ENCODE results near the gene RAD51B. TPM values are rescaled to one million over a fixed set of nuclear protein-coding genes. Genes with fewer than 3 reads are reported as not detected.

Gene RAD51B
- total and polyA plus RNA-seq, 4 experiments from 2014 or later, result 22.0 to 35.7 (median 31.4) TPM

DNA sequence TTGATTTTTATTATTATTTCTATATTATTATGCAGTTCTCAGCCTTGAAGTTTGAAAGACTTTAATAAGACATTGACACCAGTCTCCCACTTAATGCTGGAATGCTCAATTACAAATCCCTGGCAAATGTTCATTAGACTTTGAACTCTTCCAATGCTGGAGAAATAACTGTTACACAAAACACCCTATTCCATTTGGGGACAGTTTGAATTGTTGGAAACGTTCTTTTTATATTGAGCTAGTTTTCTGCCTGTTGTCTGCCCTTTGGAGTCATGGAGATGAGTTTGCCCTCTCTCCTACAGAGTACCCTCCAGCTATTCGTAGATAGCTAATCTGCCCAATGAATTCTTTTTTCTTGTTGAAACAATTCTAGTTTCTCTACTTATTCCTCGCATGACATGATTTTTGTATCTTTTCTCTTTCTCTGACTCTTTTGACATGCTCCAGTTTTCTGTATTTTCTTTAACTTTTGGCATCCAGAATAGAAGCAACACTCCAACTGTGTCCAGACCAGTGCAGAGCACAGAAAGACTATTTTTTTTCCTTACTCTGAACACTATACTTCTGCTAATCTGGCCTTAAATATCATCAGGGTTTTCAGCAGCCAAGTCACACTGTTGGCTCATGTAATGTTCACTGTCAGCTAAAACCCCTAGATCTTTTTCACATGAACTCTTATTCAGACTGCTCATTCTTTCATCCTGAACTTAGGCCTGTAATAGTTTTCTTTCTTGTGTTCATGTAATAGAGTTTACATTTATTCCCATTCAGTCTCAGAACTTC, 379.3 kb downstream of the RAD51B start:
- H3K9me3 Mint-ChIP-seq, result peaks cover 0 to 2% (median 0%) of the 10 kb centered on the region in 8 donors
- no peak overlapping the region for H3K27ac Mint-ChIP-seq
- Histone ChIP-seq H3K9me3 (ENCODE audit: control insufficient read depth in 1 of 2, low read length in 2 of 2) (no peaks in the 10 kb centered on the region), H3K27ac (ENCODE audit: low read depth, low read length) (no peak overlapping the region), H3K27me3 (ENCODE audit: insufficient read depth, low read length) (no peaks in the 10 kb centered on the region), H3K36me3 (ENCODE audit: insufficient read depth, low read length) (no peaks in the 10 kb centered on the region), H3K4me1 (ENCODE audit: insufficient read depth, low read length) (no peaks in the 10 kb centered on the region), H3K4me3 (ENCODE audit: low read length in 2 of 2) (no peak overlapping the region)
- DNase-seq, result no peak
- peaks cover 0 to 9% of the 10 kb centered on the region in 2 donors for H3K36me3 Mint-ChIP-seq
- no peaks in the 10 kb centered on the region for H3K27me3 Mint-ChIP-seq
- H3K4me3 Mint-ChIP-seq, result no peak overlapping the region
- H3K4me1 Mint-ChIP-seq, result peaks cover 0 to 5% (median 0%) of the 10 kb centered on the region in 4 donors
- CTCF ChIA-PET (ENCODE audit: partially characterized antibody), result no interaction called here
- intact Hi-C loops (cut with micrococcal nuclease), result no loop called here
- POLR2A ChIA-PET (ENCODE audit: partially characterized antibody), result no interaction called here

DNA sequence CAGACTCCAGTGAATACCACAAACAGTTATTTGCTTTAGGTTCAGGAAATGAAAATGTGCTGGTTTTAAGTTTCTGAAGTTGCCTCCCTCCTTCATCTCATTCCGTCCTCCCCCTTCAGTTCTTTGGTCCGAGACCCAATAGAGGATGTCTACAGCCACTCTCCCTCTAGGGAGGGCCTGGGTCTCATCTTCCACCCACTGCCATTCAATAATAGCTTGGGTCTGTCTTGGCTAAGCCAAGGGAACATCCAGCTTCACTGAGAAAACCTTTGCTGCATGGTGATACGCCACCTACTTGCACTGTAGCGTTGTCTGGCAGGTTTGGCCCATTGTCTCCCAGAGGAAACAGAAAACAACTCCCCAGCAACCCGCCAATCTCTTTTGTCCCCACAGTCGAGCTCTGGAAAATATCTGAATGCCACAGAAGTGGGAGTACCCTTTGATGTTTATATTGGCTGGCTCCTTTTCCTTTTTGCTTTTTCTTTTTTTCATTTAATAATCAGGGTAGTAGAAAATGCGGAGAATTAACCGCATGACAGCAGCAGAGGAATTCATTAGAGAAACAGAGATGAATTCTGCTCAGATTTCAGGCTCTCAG, 380.1 kb downstream of the RAD51B start:
- DNase-seq, result no peak
- peaks cover 0 to 5% (median 0%) of the 10 kb centered on the region in 4 donors for H3K4me1 Mint-ChIP-seq
- CTCF ChIA-PET (ENCODE audit: partially characterized antibody), result no interaction called here
- POLR2A ChIA-PET (ENCODE audit: partially characterized antibody), result no interaction called here
- peaks cover 0 to 4% of the 10 kb centered on the region in 2 donors for H3K36me3 Mint-ChIP-seq
- no peaks in the 10 kb centered on the region for H3K9me3 ChIP-seq (ENCODE audit: control insufficient read depth in 1 of 2, low read length in 2 of 2)
- peaks cover 0 to 2% (median 0%) of the 10 kb centered on the region in 8 donors for H3K9me3 Mint-ChIP-seq
- H3K4me1 ChIP-seq (ENCODE audit: insufficient read depth, low read length), result no peaks in the 10 kb centered on the region
- peak overlapping the region in 2 of 7 donors; percentile 43 to 68 for H3K27ac Mint-ChIP-seq
- peak overlapping the region in 2 of 8 donors; percentile 14 to 16 for H3K4me3 Mint-ChIP-seq
- H3K27ac ChIP-seq (ENCODE audit: low read depth, low read length), result no peak overlapping the region
- no peak overlapping the region for H3K4me3 ChIP-seq (ENCODE audit: low read length in 2 of 2)
- no peaks in the 10 kb centered on the region for H3K36me3 ChIP-seq (ENCODE audit: insufficient read depth, low read length)
- H3K27me3 ChIP-seq (ENCODE audit: insufficient read depth, low read length), result no peaks in the 10 kb centered on the region
- intact Hi-C loops (cut with micrococcal nuclease), result no loop called here
- H3K27me3 Mint-ChIP-seq, result no peaks in the 10 kb centered on the region

DNA sequence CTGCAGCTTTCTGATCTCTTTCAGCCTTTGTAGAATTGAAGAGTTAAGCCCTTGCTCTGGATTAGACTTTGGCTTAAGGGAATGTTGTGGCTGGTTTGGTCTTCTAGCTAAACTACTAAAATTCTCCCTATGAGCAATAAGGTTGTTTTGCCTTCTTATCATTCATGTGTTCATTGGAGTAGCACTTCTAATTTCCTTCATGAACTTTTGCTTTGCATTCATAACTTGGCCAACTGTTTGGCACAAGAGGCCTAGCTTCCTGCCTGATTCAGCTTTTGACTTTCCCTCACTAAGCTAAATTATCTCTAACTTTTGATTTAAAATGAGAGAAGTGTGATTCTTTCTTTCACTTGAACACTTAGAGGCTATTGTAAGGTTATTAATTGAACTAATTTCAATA, 384.3 kb downstream of the RAD51B start:
- Mint-ChIP-seq H3K36me3 (no peaks in the 10 kb centered on the region), H3K9me3 (peaks cover 0 to 2% (median 0%) of the 10 kb centered on the region in 8 donors), H3K4me3 (no peak overlapping the region), H3K4me1 (peaks cover 7 to 21% (median 14%) of the 10 kb centered on the region in 4 donors), H3K27me3 (no peaks in the 10 kb centered on the region), H3K27ac (no peak overlapping the region)
- Histone ChIP-seq H3K27me3 (ENCODE audit: insufficient read depth, low read length) (no peaks in the 10 kb centered on the region), H3K4me3 (ENCODE audit: low read length in 2 of 2) (no peak overlapping the region), H3K4me1 (ENCODE audit: insufficient read depth, low read length) (peaks cover 11% of the 10 kb centered on the region), H3K36me3 (ENCODE audit: insufficient read depth, low read length) (no peaks in the 10 kb centered on the region), H3K27ac (ENCODE audit: low read depth, low read length) (no peak overlapping the region), H3K9me3 (ENCODE audit: control insufficient read depth in 1 of 2, low read length in 2 of 2) (no peaks in the 10 kb centered on the region)
- intact Hi-C loops (cut with micrococcal nuclease), result no loop called here
- DNase-seq, result no peak
- POLR2A ChIA-PET (ENCODE audit: partially characterized antibody), result no interaction called here
- CTCF ChIA-PET (ENCODE audit: partially characterized antibody), result no interaction called here

DNA sequence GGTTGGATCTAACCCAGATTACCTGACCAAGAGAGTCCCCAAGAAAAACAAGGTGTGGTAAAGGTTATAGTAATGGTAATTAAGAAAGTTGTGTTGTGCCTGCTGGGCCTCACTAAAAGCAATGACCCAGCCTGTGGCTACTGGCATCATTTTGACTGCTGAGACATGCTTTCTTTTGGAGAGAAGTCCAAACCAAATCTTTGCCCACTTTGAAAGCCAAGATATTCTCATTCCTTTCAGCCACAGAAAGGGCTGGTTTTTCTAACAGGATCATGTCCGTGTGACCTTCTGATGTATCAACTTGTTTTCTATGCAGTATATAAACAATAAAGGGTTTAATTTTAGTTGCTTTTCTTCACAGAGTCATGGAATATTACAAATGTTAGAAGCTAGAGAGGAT, 388.6 kb downstream of the RAD51B start:
- DNase-seq, result no peak
- Histone ChIP-seq H3K4me3 (ENCODE audit: low read length in 2 of 2) (no peak overlapping the region), H3K36me3 (ENCODE audit: insufficient read depth, low read length) (no peaks in the 10 kb centered on the region), H3K27ac (ENCODE audit: low read depth, low read length) (no peak overlapping the region), H3K9me3 (ENCODE audit: control insufficient read depth in 1 of 2, low read length in 2 of 2) (no peaks in the 10 kb centered on the region), H3K27me3 (ENCODE audit: insufficient read depth, low read length) (no peaks in the 10 kb centered on the region), H3K4me1 (ENCODE audit: insufficient read depth, low read length) (peaks cover 35% of the 10 kb centered on the region)
- H3K36me3 Mint-ChIP-seq, result no peaks in the 10 kb centered on the region
- POLR2A ChIA-PET (ENCODE audit: partially characterized antibody), result no interaction called here
- H3K9me3 Mint-ChIP-seq, result peaks cover 0 to 5% (median 0%) of the 10 kb centered on the region in 8 donors
- peak overlapping the region in 6 of 7 donors; percentile 73 to 91 (median 84) for H3K27ac Mint-ChIP-seq
- H3K4me3 Mint-ChIP-seq, result peak overlapping the region in 4 of 8 donors; percentile 7 to 92 (median 32)
- CTCF ChIA-PET (ENCODE audit: partially characterized antibody), result interaction anchor here (1.0 to 1.1 kb wide), 2 partner anchors 31 to 40 kb away, joined by 3 read pairs; no protein-coding TSS in a partner anchor
- no peaks in the 10 kb centered on the region for H3K27me3 Mint-ChIP-seq
- H3K4me1 Mint-ChIP-seq, result peaks cover 27 to 47% (median 42%) of the 10 kb centered on the region in 4 donors
- intact Hi-C loops (cut with micrococcal nuclease), result no loop called here

DNA sequence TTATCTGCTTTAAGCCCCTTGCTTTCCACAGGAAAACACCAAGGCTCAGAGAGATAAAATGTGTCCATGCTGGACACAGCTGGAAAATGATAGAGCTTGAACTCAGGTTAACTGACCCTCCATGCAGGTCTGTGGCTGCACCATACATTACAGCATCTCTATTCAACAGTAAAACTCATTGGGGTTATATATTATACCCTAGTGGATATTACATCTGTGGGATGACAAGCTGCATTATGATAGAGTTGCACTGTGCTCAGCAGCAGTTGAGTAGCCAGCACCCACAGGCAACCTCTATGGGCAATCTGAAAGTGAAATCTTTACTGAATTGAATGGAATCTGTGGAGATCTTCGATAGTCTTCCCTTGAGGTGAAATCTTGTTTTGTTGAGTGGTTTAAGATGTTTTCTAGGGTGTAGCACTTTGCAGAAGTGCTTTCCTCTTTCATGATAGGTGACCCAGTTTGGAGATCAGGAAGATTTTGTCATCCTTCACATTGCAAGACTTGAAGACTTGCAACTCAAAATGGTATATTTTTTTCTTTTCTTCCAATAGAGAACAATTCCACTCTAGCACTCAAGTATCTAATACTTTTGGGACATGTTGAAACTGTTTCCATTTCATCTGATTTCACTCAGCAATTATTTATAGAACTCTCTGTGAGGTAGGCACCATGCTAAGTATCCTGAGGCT, 389.2 kb downstream of the RAD51B start:
- no peaks in the 10 kb centered on the region for H3K36me3 Mint-ChIP-seq
- peak overlapping the region; percentile 36 to 92 (median 77) for H3K4me3 Mint-ChIP-seq
- ChIA-PET POLR2A (ENCODE audit: partially characterized antibody) (no interaction called here), CTCF (ENCODE audit: partially characterized antibody) (no interaction called here)
- H3K27me3 ChIP-seq (ENCODE audit: insufficient read depth, low read length), result no peaks in the 10 kb centered on the region
- no peak overlapping the region for H3K27ac ChIP-seq (ENCODE audit: low read depth, low read length)
- intact Hi-C loops (cut with micrococcal nuclease), result no loop called here
- no peaks in the 10 kb centered on the region for H3K36me3 ChIP-seq (ENCODE audit: insufficient read depth, low read length)
- no peaks in the 10 kb centered on the region for H3K27me3 Mint-ChIP-seq
- DNase-seq, result peak; percentile 20 to 46 (median 33)
- peaks cover 31 to 52% (median 46%) of the 10 kb centered on the region in 4 donors for H3K4me1 Mint-ChIP-seq
- peaks cover 40% of the 10 kb centered on the region for H3K4me1 ChIP-seq (ENCODE audit: insufficient read depth, low read length)
- H3K4me3 ChIP-seq (ENCODE audit: low read length in 2 of 2), result no peak overlapping the region
- peaks cover 0 to 5% (median 0%) of the 10 kb centered on the region in 8 donors for H3K9me3 Mint-ChIP-seq
- no peaks in the 10 kb centered on the region for H3K9me3 ChIP-seq (ENCODE audit: control insufficient read depth in 1 of 2, low read length in 2 of 2)
- H3K27ac Mint-ChIP-seq, result peak overlapping the region; percentile 69 to 91 (median 90)

DNA sequence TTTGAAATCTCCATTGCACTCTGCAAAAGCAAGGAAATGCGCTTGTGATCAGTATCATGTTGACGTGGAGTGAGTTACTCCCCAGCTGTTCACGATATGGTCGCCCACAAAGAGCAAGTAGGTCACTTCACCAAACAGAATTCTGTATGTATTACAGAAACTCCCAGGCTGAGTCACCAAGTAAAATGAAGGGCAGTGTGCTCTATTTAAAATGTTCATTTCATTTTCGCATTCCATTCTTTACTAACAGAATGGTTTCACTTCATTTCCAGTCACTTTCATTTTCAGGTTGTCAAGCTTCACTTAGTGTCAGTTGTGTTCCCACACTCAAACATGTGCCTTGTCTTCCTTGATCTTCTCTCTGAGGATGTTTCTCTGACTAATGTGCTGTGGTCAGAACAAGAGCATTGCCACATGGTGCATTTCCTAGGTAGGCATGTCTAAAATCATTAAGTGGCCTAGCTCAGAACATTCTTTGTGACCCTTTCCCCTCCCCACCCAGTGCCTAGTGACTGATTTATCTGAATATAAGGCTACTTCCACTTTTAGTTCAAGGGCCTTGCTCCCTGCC, 391.2 kb downstream of the RAD51B start:
- H3K27ac Mint-ChIP-seq, result peak overlapping the region; percentile 91 to 98 (median 94)
- DNase-seq, result peak; percentile 55 to 78 (median 74)
- peaks cover 35 to 68% (median 52%) of the 10 kb centered on the region in 4 donors for H3K4me1 Mint-ChIP-seq
- H3K36me3 ChIP-seq (ENCODE audit: insufficient read depth, low read length), result no peaks in the 10 kb centered on the region
- POLR2A ChIA-PET (ENCODE audit: partially characterized antibody), result interaction anchor here (0.8 to 2.0 kb wide), 8 partner anchors 12 to 610 kb away, joined by 3 to 10 read pairs (median 4); partner anchors contain the start of gene ZFP36L1
- no peaks in the 10 kb centered on the region for H3K36me3 Mint-ChIP-seq
- peaks cover 53% of the 10 kb centered on the region for H3K4me1 ChIP-seq (ENCODE audit: insufficient read depth, low read length)
- CTCF ChIA-PET (ENCODE audit: partially characterized antibody), result interaction anchor here (1.2 to 1.7 kb wide), 2 partner anchors 277 to 570 kb away, joined by 3 to 4 read pairs; no protein-coding TSS in a partner anchor
- intact Hi-C loops (cut with micrococcal nuclease), result no loop called here
- H3K27me3 ChIP-seq (ENCODE audit: insufficient read depth, low read length), result no peaks in the 10 kb centered on the region
- peak overlapping the region; percentile 74 to 92 (median 85) for H3K4me3 Mint-ChIP-seq
- H3K27me3 Mint-ChIP-seq, result no peaks in the 10 kb centered on the region
- no peaks in the 10 kb centered on the region for H3K9me3 ChIP-seq (ENCODE audit: control insufficient read depth in 1 of 2, low read length in 2 of 2)
- peaks cover 0 to 5% (median 0%) of the 10 kb centered on the region in 8 donors for H3K9me3 Mint-ChIP-seq
- peak overlapping the region; percentile 8 to 29 for H3K4me3 ChIP-seq (ENCODE audit: low read length in 2 of 2)
- peak overlapping the region; percentile 31 for H3K27ac ChIP-seq (ENCODE audit: low read depth, low read length)

Measured in CD4-positive, alpha-beta memory T cell (primary cell).